ENCODE measurements around the gene RAC2.

GRCh38 chr22:37196539-37197450, 47.3 kb downstream of the RAC2 start:
- peak; percentile 51 for TF ChIP-seq CTCF (conservative IDR thresholded peaks at IDR 0.05)
- no peak for TF ChIP-seq ZFX (IDR thresholded peaks at IDR 0.05)

Measured in C4-2B (cell line).